Activated CD4-positive, CD25-positive, alpha-beta regulatory T cell (primary cell): ENCODE measurements around the gene CPPED1.
"Not testable (repeated sequence)": the region's sequence is repeated elsewhere in the genome, so short reads cannot be mapped to it uniquely, and the experiment has no call there.

Source experiments
- DNase-seq, 4 experiments: peaks; one replicate each; lab custom pipeline; 2025; lab: John Stamatoyannopoulos, UW

CPPED1 gene

GRCh38 chr16:12803203-12804093 is at the start of gene CPPED1:
Gene CPPED1, minus strand, starts transcription at chr16:12803887. Its CDS starts 111 bp downstream, at chr16:12803776.
- peak; percentile 78 to 94 (median 84) for DNase-seq

- DNase-seq = no peak
Observed at GRCh38 chr16:12850186-12850585, 46.5 kb upstream of the CPPED1 start.

GRCh38 chr16:12846592-12846991 is 42.9 kb upstream of the CPPED1 start:
- DNase-seq = no peak

GRCh38 chr16:12845282-12845681 is 41.6 kb upstream of the CPPED1 start:
- no peak for DNase-seq

- DNase-seq = no peak
Observed at GRCh38 chr16:12837756-12838155, 34.1 kb upstream of the CPPED1 start.

GRCh38 chr16:12837291-12837690 is 33.6 kb upstream of the CPPED1 start:
- no peak for DNase-seq

GRCh38 chr16:12833926-12834325 is 30.2 kb upstream of the CPPED1 start:
- no peak for DNase-seq

- DNase-seq = no peak
Observed at GRCh38 chr16:12829096-12829888, 25.6 kb upstream of the CPPED1 start.

- DNase-seq = no peak
Observed at GRCh38 chr16:12828206-12828605, 24.5 kb upstream of the CPPED1 start.

GRCh38 chr16:12826559-12826958 is 22.9 kb upstream of the CPPED1 start:
- no peak for DNase-seq

GRCh38 chr16:12819126-12820117 is 15.7 kb upstream of the CPPED1 start:
- DNase-seq = peak; percentile 45 to 72 (median 58)

- no peak for DNase-seq
Observed at GRCh38 chr16:12818326-12818725, 14.6 kb upstream of the CPPED1 start.

GRCh38 chr16:12816791-12817214 is 13.1 kb upstream of the CPPED1 start:
- DNase-seq = not testable (repeated sequence)

- DNase-seq = no peak
Observed at GRCh38 chr16:12815361-12815760, 11.7 kb upstream of the CPPED1 start.

GRCh38 chr16:12813734-12814133 is 10.0 kb upstream of the CPPED1 start:
- DNase-seq = not testable (repeated sequence)

- DNase-seq = not testable (repeated sequence)
Observed at GRCh38 chr16:12813321-12813720, 9.6 kb upstream of the CPPED1 start.

- DNase-seq = no peak
Observed at GRCh38 chr16:12811441-12812383, 8.0 kb upstream of the CPPED1 start.

- DNase-seq = no peak
Observed at GRCh38 chr16:12805066-12805465, 1.4 kb upstream of the CPPED1 start.

GRCh38 chr16:12804395-12804794 is 708 bp upstream of the CPPED1 start:
- no peak for DNase-seq

GRCh38 chr16:12802661-12803060 is 1.0 kb downstream of the CPPED1 start:
- no peak for DNase-seq
